ENCODE data around the gene ZNF618. TPM values are rescaled to one million over a fixed set of nuclear protein-coding genes. Genes with fewer than 3 reads are reported as not detected.

ZNF618 gene
- total RNA-seq, 1 donor from 2014 or later: 10.8 TPM

DNA sequence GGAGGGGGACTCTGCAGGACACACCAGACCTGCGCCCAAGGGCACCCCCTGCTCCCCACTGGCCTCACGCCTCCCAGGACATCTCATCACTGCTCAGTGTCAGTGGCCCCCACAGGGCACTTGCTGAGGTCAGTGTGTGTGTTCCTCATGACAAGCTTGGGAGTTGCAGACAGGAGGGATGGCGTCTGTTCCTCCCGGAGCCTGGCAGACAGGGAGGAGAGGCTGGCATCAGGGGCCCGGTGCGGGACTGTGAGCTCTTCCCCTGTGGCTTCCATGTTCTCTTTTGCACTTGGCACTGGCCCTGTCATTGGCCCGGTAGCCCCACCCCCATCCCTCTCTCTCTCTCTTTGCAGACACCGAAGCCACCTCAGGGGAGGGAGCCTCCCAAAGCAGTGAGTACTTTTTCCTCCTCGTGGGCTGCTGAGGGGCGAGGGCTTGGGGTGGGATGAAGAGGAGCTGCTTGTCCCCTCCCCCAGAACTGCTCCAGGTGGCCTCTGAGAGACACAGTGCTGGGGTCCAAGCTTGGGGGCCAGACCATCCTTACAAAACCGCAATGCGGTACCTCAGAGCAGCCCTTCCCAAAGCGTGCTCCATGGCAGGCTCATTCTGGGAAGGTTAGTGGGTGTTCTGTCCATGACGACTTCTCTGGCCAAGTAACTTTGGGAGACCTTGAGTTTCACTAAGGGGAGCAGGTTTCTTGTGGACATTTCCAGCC, 126.3 kb downstream of the ZNF618 start:
- DNase-seq: no peak

GRCh38 chr9:114002986-114003350, 126.9 kb downstream of the ZNF618 start:
- DNase-seq: no peak

DNA sequence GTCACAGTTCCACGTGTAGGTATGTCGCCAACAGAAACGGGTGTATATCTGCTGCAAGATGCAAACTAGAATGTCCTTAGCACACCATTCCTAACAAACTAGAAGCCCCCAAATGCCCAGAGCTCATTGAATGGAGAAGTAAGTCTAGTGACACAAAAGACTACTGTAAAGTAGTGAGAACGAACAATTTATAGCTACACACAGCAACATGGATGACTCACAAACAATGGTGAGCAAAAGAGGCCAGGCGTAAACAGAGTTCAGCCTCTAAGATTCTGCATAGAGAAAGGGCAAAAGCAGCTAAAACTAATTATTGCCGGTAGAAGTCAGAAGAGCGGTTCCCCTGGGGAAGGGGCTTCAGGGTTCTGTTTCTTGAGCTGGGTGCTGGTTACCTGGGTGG, 127.2 kb downstream of the ZNF618 start:
- no peak for DNase-seq

GRCh38 chr9:114003758-114004157, 127.6 kb downstream of the ZNF618 start:
- peak; percentile 50 for DNase-seq

- DNase-seq: peak; percentile 80
Measured at GRCh38 chr9:114004221-114004716, 128.2 kb downstream of the ZNF618 start.

DNA sequence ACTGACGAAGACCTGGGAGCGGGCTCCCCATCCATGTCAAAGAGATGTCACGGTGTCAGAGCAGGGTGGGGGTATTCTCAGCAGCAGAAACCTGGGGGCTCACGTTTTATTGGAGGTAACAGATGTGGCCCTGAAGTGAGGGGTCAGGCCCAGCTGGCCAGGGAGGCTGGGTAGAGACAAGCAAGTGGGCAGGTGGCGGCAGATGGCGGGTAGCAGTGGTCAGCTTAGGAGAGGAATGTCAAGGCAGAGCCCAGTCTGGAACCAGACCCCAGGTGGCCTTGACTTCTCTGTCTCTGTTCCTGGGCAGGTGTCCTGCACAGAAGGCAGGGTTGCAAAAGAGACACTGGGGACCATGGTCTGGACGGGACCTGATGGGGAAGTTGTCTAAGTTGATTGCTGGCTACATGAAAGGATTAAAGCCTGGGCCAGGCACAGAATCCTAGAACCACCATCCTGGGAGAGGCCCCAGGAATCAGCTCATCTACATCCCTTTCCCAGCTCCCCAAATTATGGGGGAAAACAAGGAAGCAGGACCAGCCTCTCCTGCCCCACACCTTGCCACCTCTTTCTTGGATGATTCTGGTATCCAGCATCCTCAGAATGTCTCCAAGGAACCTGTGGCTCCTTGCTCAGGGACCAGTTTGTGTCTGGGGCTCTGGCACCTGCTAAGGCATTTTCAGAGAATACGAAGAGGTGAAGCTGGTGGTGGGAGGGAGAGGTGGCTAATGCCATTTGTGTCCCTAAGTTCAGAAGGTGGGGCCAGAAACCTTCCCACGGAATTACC, 129.5 kb downstream of the ZNF618 start:
- DNase-seq: no peak

- DNase-seq: no peak
Measured at GRCh38 chr9:114006155-114006550, 130.0 kb downstream of the ZNF618 start.

- no peak for DNase-seq
Measured at GRCh38 chr9:114006931-114007691, 131.0 kb downstream of the ZNF618 start.

DNA sequence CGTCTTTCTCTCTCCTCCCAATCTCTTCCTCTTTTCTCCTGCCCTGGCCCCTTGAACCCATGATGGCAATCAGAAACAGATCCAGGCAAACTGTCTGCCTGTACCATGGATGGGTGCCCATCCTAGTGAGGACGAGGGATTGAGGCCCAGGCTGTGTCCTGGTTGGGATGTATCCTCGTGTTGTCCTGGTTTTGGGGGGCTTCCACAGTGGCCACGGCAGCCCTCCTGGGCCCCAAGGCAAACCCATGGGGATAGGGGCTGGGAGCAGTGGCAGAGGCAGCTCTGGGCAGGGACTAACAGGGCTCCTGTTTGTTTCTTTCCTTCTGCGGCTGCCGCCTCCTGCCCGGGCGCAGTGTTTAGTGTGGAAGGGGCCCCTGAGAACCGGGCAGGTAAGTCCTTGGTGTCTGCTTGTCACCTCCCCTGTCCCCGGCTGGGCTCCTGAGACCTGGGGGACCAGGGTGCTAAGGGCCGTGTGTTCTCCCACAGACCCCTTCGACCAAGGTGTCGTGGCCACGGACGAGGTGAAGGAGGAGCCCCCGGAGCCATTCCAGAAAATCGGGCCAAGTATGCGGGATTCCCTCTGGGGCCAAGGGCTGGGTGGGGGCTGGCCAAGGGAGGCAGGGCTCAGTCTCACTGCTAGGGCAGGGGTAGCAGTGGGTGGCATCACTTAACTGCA, 132.0 kb downstream of the ZNF618 start:
- DNase-seq: no peak

GRCh38 chr9:114008667-114009410, 132.7 kb downstream of the ZNF618 start:
- DNase-seq: no peak

DNA sequence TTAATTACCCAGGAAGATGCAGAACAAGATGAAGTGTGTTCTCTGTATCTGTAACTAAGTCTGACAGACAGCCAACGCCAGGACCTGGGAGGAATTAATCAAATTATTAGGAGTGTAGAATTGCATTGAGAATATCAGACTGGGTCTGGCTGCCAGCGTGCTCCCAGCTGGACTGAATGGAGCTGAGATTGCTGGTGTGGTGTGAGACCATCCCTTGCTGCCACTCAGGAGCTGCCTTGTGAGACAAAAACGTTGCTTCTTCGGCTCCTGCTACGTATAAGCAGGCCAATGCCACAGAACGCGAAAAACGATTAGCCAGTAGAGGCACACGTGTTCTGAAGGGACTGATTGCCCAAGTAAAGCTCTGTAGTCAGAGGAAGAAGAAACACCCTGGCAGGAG, 135.2 kb downstream of the ZNF618 start:
- DNase-seq: no peak

GRCh38 chr9:114012126-114012525, 136.0 kb downstream of the ZNF618 start:
- DNase-seq: no peak

GRCh38 chr9:114014044-114014443, 137.9 kb downstream of the ZNF618 start:
- DNase-seq: no peak

DNA sequence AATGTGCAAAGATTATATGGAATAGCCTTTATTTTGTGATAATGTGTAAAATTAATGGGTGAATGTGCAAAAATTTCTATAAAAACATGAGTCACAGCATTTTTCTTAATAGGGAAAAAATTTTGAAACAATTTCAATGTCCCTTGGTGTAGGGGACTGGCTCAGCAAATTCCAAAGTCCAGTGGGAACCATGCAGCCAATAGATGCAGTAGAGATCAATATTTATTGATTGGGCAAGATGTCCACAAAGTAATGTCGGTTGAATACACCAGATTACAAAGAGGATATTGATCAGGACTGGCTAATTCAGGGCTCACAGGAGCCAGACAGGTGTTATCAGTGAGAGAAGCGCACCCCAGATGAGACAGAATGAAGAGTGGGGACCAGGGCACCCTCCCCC, 139.5 kb downstream of the ZNF618 start:
- no peak for DNase-seq

GRCh38 chr9:114016101-114016500, 140.0 kb downstream of the ZNF618 start:
- no peak for DNase-seq

- DNase-seq: no peak
Measured at GRCh38 chr9:114016629-114017423, 140.7 kb downstream of the ZNF618 start.

GRCh38 chr9:114017741-114018715, 141.9 kb downstream of the ZNF618 start:
- DNase-seq: no peak

DNA sequence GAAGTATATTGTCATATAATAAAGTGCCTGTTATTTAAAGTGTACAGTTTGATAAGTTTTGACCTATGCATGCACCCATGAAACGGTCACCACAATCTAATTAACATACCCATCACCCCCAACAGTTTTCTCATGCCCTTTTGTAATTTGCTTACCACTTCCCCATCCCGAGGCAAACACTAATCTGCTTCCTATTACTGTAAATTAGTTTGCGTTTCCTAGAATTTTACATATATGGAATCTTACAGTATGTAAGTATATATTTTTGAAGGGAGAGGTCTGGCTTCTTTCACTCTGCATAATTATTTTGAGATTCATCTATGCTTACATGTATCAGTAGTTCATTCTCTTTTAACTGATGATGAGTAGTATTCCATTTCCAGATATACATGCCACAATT, 145.5 kb downstream of the ZNF618 start:
- DNase-seq: no peak

DNA sequence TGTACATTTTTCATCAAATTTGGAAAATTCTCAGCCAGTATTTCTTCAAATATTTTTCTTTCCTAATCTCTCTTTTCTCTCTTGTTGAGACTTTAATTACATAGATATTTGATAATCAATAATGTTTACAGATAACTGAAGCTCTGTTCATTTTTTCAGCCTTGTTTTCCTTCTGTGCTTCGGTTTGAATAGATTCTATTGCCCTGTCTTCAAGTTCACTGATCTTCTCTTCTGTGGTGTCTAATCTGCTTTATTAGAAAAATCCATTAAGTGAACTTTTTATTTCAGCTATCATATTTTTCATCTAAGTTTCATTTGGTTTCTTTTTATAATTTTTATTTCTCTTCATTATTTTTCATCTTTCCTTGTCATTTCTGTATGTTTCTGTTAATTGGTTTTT, 147.9 kb downstream of the ZNF618 start:
- DNase-seq: no peak

Measured in tongue (tissue), 2 donors.